Dedifferentiated amniotic fluid mesenchymal stem cell (primary cell): ENCODE results near the gene TRAPPC2L.

ENCODE experiments used
- DNase-seq: peaks from one replicate; pipeline ENCODE4 v3.0.0-alpha.2; 2016; ENCODE audit errors: extremely low spot score

TRAPPC2L gene

GRCh38 chr16:88839745-88840599, 17.0 kb upstream of the TRAPPC2L start:
- DNase-seq: no peak

- no peak for DNase-seq
Measured at GRCh38 chr16:88840600-88841215, 16.2 kb upstream of the TRAPPC2L start.

GRCh38 chr16:88841521-88842307, 15.2 kb upstream of the TRAPPC2L start:
- DNase-seq: no peak

- DNase-seq: no peak
Measured at GRCh38 chr16:88842308-88842756, 14.6 kb upstream of the TRAPPC2L start.

- no peak for DNase-seq
Measured at GRCh38 chr16:88842806-88843205, 14.1 kb upstream of the TRAPPC2L start.

- DNase-seq: no peak
Measured at GRCh38 chr16:88843256-88843655, 13.7 kb upstream of the TRAPPC2L start.

- no peak for DNase-seq
Measured at GRCh38 chr16:88844419-88845036, 12.4 kb upstream of the TRAPPC2L start.

GRCh38 chr16:88846088-88846487, 10.8 kb upstream of the TRAPPC2L start:
- no peak for DNase-seq

GRCh38 chr16:88847654-88848053, 9.3 kb upstream of the TRAPPC2L start:
- DNase-seq: no peak

GRCh38 chr16:88848557-88848956, 8.4 kb upstream of the TRAPPC2L start:
- no peak for DNase-seq

- DNase-seq: no peak
Measured at GRCh38 chr16:88850531-88851199, 6.3 kb upstream of the TRAPPC2L start.

- DNase-seq: no peak
Measured at GRCh38 chr16:88851616-88852015, 5.3 kb upstream of the TRAPPC2L start.

- no peak for DNase-seq
Measured at GRCh38 chr16:88853325-88853941, 3.5 kb upstream of the TRAPPC2L start.

- DNase-seq: no peak
Measured at GRCh38 chr16:88854306-88855111, 2.4 kb upstream of the TRAPPC2L start.

GRCh38 chr16:88855176-88855575, 1.8 kb upstream of the TRAPPC2L start:
- no peak for DNase-seq

GRCh38 chr16:88855736-88856121, 1.2 kb upstream of the TRAPPC2L start:
- DNase-seq: no peak

GRCh38 chr16:88856122-88856827, 652 bp upstream of the TRAPPC2L start:
- no peak for DNase-seq

- peak; percentile 54 for DNase-seq
Measured at GRCh38 chr16:88857728-88858339, 907 bp downstream of the TRAPPC2L start.
